HEK293 (cell line): ENCODE measurements around the gene ZNF236.

Experiments used
- CTCF ChIA-PET: fragments of 350-600 bp; formaldehyde crosslinking; extraction: SDS; loops from one replicate; lab custom pipeline; 2021; ENCODE audit warnings: antibody characterized with exemption; lab: Yijun Ruan, JAX
- POLR2A ChIA-PET: fragments of 300-600 bp; formaldehyde crosslinking; extraction: SDS; loops from one replicate; lab custom pipeline; 2020; ENCODE audit warnings: antibody characterized with exemption, inconsistent platforms; lab: Yijun Ruan, JAX
- H3K27ac ChIP-seq: fragments of 200-500 bp; sonication (Bioruptor generic); 2 replicates; pipeline ENCODE4 v1.5.1; 2014; ENCODE audit warnings: low read depth, low read length, control low read depth, inconsistent platforms; ENCODE audit errors: extremely low read depth
- H3K36me3 ChIP-seq, 2 experiments: fragments of 200-500 bp in 1 of 2; sonication (Bioruptor generic) in 1 of 2; 1 replicate in 1 of 2; 2 replicates in 1 of 2; pipeline ENCODE4 v1.5.1; 2014 to 2017; ENCODE audit warnings: inconsistent platforms in 2 of 2, low read length in 2 of 2; ENCODE audit not compliant: control insufficient read depth in 2 of 2, insufficient read depth in 1 of 2
- H3K4me1 ChIP-seq: fragments of 200-500 bp; sonication (Bioruptor generic); 2 replicates; pipeline ENCODE4 v1.5.1; 2014; ENCODE audit warnings: mild to moderate bottlenecking, low read length, inconsistent platforms; ENCODE audit not compliant: control insufficient read depth, insufficient read depth
- H3K4me3 ChIP-seq: 2 replicates; pipeline ENCODE4 v1.5.1; 2011; ENCODE audit warnings: low read depth, mild to moderate bottlenecking, control low read depth, low read length, moderate library complexity
- H3K9me3 ChIP-seq: fragments of 200-500 bp; sonication (Bioruptor generic); 2 replicates; pipeline ENCODE4 v1.5.1; 2014; ENCODE audit warnings: low read depth, low read length, inconsistent platforms; ENCODE audit not compliant: control insufficient read depth, insufficient read depth
- OSR2 ChIP-seq: fragments of 450-650 bp; formaldehyde crosslinking; IDR thresholded peaks from 2 replicates; pipeline ENCODE4 v1.5.1; 2016; ENCODE audit warnings: missing biosample characterization, missing genetic modification characterization
- PRDM1 ChIP-seq: fragments of 450-650 bp; formaldehyde crosslinking; IDR thresholded peaks from 2 replicates; pipeline ENCODE4; 2016; ENCODE audit warnings: missing biosample characterization, missing genetic modification characterization
- SCRT2 ChIP-seq: fragments of 450-650 bp; formaldehyde crosslinking; IDR thresholded peaks from 2 replicates; pipeline ENCODE4 v1.5.1; 2016; ENCODE audit warnings: missing biosample characterization, missing genetic modification characterization
- ZBTB21 ChIP-seq: fragments of 450-650 bp; formaldehyde crosslinking; IDR thresholded peaks from 2 replicates; pipeline ENCODE4 v1.5.1; 2017; ENCODE audit warnings: missing biosample characterization, missing genetic modification characterization
- ZBTB7A ChIP-seq: fragments of 450-650 bp; formaldehyde crosslinking; IDR thresholded peaks from 2 replicates; pipeline ENCODE4 v1.5.1; 2016; ENCODE audit warnings: low read depth, missing biosample characterization, missing genetic modification characterization
- ZNF112 ChIP-seq: fragments of 450-650 bp; formaldehyde crosslinking; IDR thresholded peaks from 2 replicates; pipeline ENCODE4 v1.5.0; 2017; ENCODE audit warnings: missing biosample characterization, missing genetic modification characterization
- ZNF155 ChIP-seq: fragments of 450-650 bp; formaldehyde crosslinking; IDR thresholded peaks from 2 replicates; pipeline ENCODE4 v1.5.1; 2016; ENCODE audit warnings: missing biosample characterization, missing genetic modification characterization
- ZNF211 ChIP-seq: fragments of 450-650 bp; formaldehyde crosslinking; IDR thresholded peaks from 2 replicates; pipeline ENCODE4 v1.5.1; 2016; ENCODE audit warnings: low read depth, missing biosample characterization, missing genetic modification characterization
- ZNF239 ChIP-seq: fragments of 450-650 bp; formaldehyde crosslinking; IDR thresholded peaks from 2 replicates; pipeline ENCODE4 v1.5.1; 2016; ENCODE audit warnings: missing biosample characterization, missing genetic modification characterization
- ZNF266 ChIP-seq: fragments of 450-650 bp; formaldehyde crosslinking; IDR thresholded peaks from 2 replicates; pipeline ENCODE4 v1.5.1; 2016; ENCODE audit warnings: missing biosample characterization, missing genetic modification characterization, low read depth
- ZNF280C ChIP-seq: fragments of 450-650 bp; formaldehyde crosslinking; IDR thresholded peaks from 2 replicates; pipeline ENCODE4 v1.5.1; 2016; ENCODE audit warnings: missing biosample characterization, missing genetic modification characterization
- ZNF280D ChIP-seq: fragments of 450-650 bp; formaldehyde crosslinking; IDR thresholded peaks from 2 replicates; pipeline ENCODE4 v1.5.1; 2016; ENCODE audit warnings: missing biosample characterization, missing genetic modification characterization
- ZNF292 ChIP-seq: fragments of 450-650 bp; formaldehyde crosslinking; IDR thresholded peaks from 2 replicates; pipeline ENCODE4 v1.5.1; 2016; ENCODE audit warnings: low read depth, missing biosample characterization, missing genetic modification characterization, borderline replicate concordance
- ZNF529 ChIP-seq: fragments of 450-650 bp; formaldehyde crosslinking; IDR thresholded peaks from 2 replicates; pipeline ENCODE4 v1.5.1; 2017; ENCODE audit warnings: missing genetic modification characterization, missing biosample characterization; ENCODE audit not compliant: insufficient replicate concordance
- ZNF548 ChIP-seq: fragments of 450-650 bp; formaldehyde crosslinking; IDR thresholded peaks from 2 replicates; pipeline ENCODE4 v1.5.1; 2016; ENCODE audit warnings: missing biosample characterization, missing genetic modification characterization
- ZNF610 ChIP-seq: fragments of 450-650 bp; formaldehyde crosslinking; IDR thresholded peaks from 2 replicates; pipeline ENCODE4 v1.5.1; 2016; ENCODE audit warnings: missing biosample characterization, missing genetic modification characterization, borderline replicate concordance
- ZNF677 ChIP-seq: fragments of 450-650 bp; IDR thresholded peaks from 2 replicates; pipeline ENCODE4 v1.5.0; 2018; ENCODE audit warnings: missing biosample characterization, mild to moderate bottlenecking, missing genetic modification characterization, moderate library complexity
- ZNF768 ChIP-seq: fragments of 450-650 bp; formaldehyde crosslinking; IDR thresholded peaks from 2 replicates; pipeline ENCODE4 v1.5.1; 2018; ENCODE audit warnings: missing biosample characterization, mild to moderate bottlenecking, missing genetic modification characterization
- ZSCAN30 ChIP-seq: fragments of 450-650 bp; IDR thresholded peaks from 2 replicates; pipeline ENCODE4 v1.5.1; 2018; ENCODE audit warnings: missing biosample characterization, mild to moderate bottlenecking, missing genetic modification characterization, moderate library complexity
- ZXDB ChIP-seq: fragments of 450-650 bp; formaldehyde crosslinking; IDR thresholded peaks from 2 replicates; pipeline ENCODE4 v1.5.1; 2016; ENCODE audit warnings: missing biosample characterization, missing genetic modification characterization

ZNF236 gene

GRCh38 chr18:76952747-76953146 lies 130.4 kb downstream of the ZNF236 start:
- CTCF ChIA-PET, result interaction anchor here (1.8 kb wide), 1 partner anchor 29 kb away, joined by 4 read pairs; no protein-coding TSS in a partner anchor
- H3K9me3 ChIP-seq, result no peaks in the 10 kb centered on the region
- H3K4me1 ChIP-seq, result no peaks in the 10 kb centered on the region
- no peak overlapping the region for H3K4me3 ChIP-seq
- H3K27ac ChIP-seq, result no peak overlapping the region
- peaks cover 15 to 71% of the 10 kb centered on the region in 2 experiments for H3K36me3 ChIP-seq
- POLR2A ChIA-PET, result no interaction called here
- no peak for TF ChIP-seq OSR2
- no peak for TF ChIP-seq ZBTB21 (tag by site-specific recombination)
- TF ChIP-seq ZNF280D, result no peak
- no peak for TF ChIP-seq ZSCAN30
- TF ChIP-seq ZNF266, result no peak
- TF ChIP-seq ZNF211 (tag by site-specific recombination), result no peak
- no peak for TF ChIP-seq ZNF610 (tag by site-specific recombination)
- no peak for TF ChIP-seq ZNF677 (tag by site-specific recombination)
- no peak for TF ChIP-seq PRDM1 (tag by site-specific recombination)
- TF ChIP-seq ZNF529 (tag by site-specific recombination), result no peak
- TF ChIP-seq ZNF292 (tag by site-specific recombination), result no peak

- H3K4me3 ChIP-seq, result no peak overlapping the region
- TF ChIP-seq ZNF768 (tag by site-specific recombination) (no peak), OSR2 (no peak), PRDM1 (tag by site-specific recombination) (no peak), ZBTB7A (tag by site-specific recombination) (no peak), ZNF548 (tag by site-specific recombination) (no peak), ZNF239 (tag by site-specific recombination) (no peak), SCRT2 (tag by site-specific recombination) (no peak), ZNF155 (tag by site-specific recombination) (no peak), ZNF112 (tag by site-specific recombination) (no peak), ZNF280C (tag by site-specific recombination) (no peak), ZXDB (tag by site-specific recombination) (no peak)
- H3K4me1 ChIP-seq, result no peaks in the 10 kb centered on the region; the same call in 1 of the 2 replicates
- no peaks in the 10 kb centered on the region for H3K9me3 ChIP-seq
- POLR2A ChIA-PET, result no interaction called here
- H3K36me3 ChIP-seq, result peaks cover 15 to 71% of the 10 kb centered on the region in 2 experiments
- H3K27ac ChIP-seq, result no peak overlapping the region
- CTCF ChIA-PET, result interaction anchor here (1.8 kb wide), 1 partner anchor 29 kb away, joined by 4 read pairs; no protein-coding TSS in a partner anchor
These were observed 130.8 kb downstream of the ZNF236 start for GRCh38 chr18:76953156-76953555.
